ENCODE measurements around the gene ASB14. TPM values are rescaled to one million over a fixed set of nuclear protein-coding genes. Genes with fewer than 3 reads are reported as not detected.
A peak's percentile ranks its signal among the peaks of the same experiment; 100 is the strongest.

The ASB14 gene
- total RNA-seq, 1 donor from 2014 or later, result not detected

- ATAC-seq (peak; percentile 59), DNase-seq (no peak)
- no peaks in the 10 kb centered on the region for H3K4me1 ChIP-seq
- no peaks in the 10 kb centered on the region for H3K27me3 ChIP-seq
- intact Hi-C loops (cut with DNase I), result no loop called here
- H3K4me3 ChIP-seq, result no peak overlapping the region
- TF ChIP-seq CTCF (IDR thresholded peaks at IDR 0.05), result no peak
- H3K36me3 ChIP-seq, result no peaks in the 10 kb centered on the region
- no peaks in the 10 kb centered on the region for H3K9me3 ChIP-seq
- no peak overlapping the region for H3K27ac ChIP-seq
These were observed 5.3 kb downstream of the ASB14 start for GRCh38 chr3:57287205-57287604.

- DNase-seq, result no peak
- no peak overlapping the region for H3K27ac ChIP-seq
- intact Hi-C loops (cut with DNase I), result no loop called here
These were observed 9.2 kb downstream of the ASB14 start for GRCh38 chr3:57283334-57283733.

GRCh38 chr3:57281715-57282114 is 10.8 kb downstream of the ASB14 start:
- H3K4me3 ChIP-seq, result no peak overlapping the region
- no peak for TF ChIP-seq CTCF (IDR thresholded peaks at IDR 0.05)
- no peaks in the 10 kb centered on the region for H3K9me3 ChIP-seq
- ATAC-seq (no peak), DNase-seq (no peak)
- no peak overlapping the region for H3K27ac ChIP-seq
- H3K4me1 ChIP-seq, result no peaks in the 10 kb centered on the region
- intact Hi-C loops (cut with DNase I), result no loop called here
- H3K27me3 ChIP-seq, result no peaks in the 10 kb centered on the region
- peaks cover 1% of the 10 kb centered on the region for H3K36me3 ChIP-seq

More at GRCh38 chr3:57283334-57283733, 9.2 kb downstream of the ASB14 start:
- no peaks in the 10 kb centered on the region for H3K9me3 ChIP-seq
- no peak for TF ChIP-seq CTCF (IDR thresholded peaks at IDR 0.05)
- no peak overlapping the region for H3K4me3 ChIP-seq
- H3K27me3 ChIP-seq, result no peaks in the 10 kb centered on the region
- H3K36me3 ChIP-seq, result no peaks in the 10 kb centered on the region
- ATAC-seq, result no peak
- no peaks in the 10 kb centered on the region for H3K4me1 ChIP-seq

- Histone ChIP-seq H3K27me3 (no peaks in the 10 kb centered on the region), H3K4me3 (no peak overlapping the region), H3K36me3 (peaks cover 15% of the 10 kb centered on the region), H3K9me3 (no peaks in the 10 kb centered on the region), H3K4me1 (no peaks in the 10 kb centered on the region), H3K27ac (no peak overlapping the region)
- no peak for ATAC-seq
- intact Hi-C loops (cut with DNase I), result no loop called here
- TF ChIP-seq CTCF (IDR thresholded peaks at IDR 0.05), result no peak
- no peak for DNase-seq
These were observed 12.8 kb downstream of the ASB14 start for GRCh38 chr3:57279685-57280084.

- intact Hi-C loops (cut with DNase I), result no loop called here
- TF ChIP-seq CTCF (IDR thresholded peaks at IDR 0.05), result no peak
- no peak overlapping the region for H3K4me3 ChIP-seq
- DNase-seq, result no peak
- peaks cover 26% of the 10 kb centered on the region for H3K36me3 ChIP-seq
- H3K27me3 ChIP-seq, result no peaks in the 10 kb centered on the region
- no peak overlapping the region for H3K27ac ChIP-seq
- no peaks in the 10 kb centered on the region for H3K9me3 ChIP-seq
- H3K4me1 ChIP-seq, result no peaks in the 10 kb centered on the region
- ATAC-seq, result no peak
These were observed 14.2 kb downstream of the ASB14 start for GRCh38 chr3:57278237-57278636.

GRCh38 chr3:57275393-57275792 is 17.1 kb downstream of the ASB14 start:
- DNase-seq, result no peak
- ATAC-seq, result no peak
- Histone ChIP-seq H3K4me1 (no peaks in the 10 kb centered on the region), H3K9me3 (no peaks in the 10 kb centered on the region), H3K36me3 (peaks cover 42% of the 10 kb centered on the region), H3K4me3 (no peak overlapping the region), H3K27ac (no peak overlapping the region), H3K27me3 (no peaks in the 10 kb centered on the region)
- intact Hi-C loops (cut with DNase I), result no loop called here
- no peak for TF ChIP-seq CTCF (IDR thresholded peaks at IDR 0.05)

Measured in upper lobe of right lung (tissue), 1 donor.